Nephron progenitor cell (in vitro differentiated cells): ENCODE results near the gene HSBP1.

ENCODE experiments used
- DNase-seq: peaks from one replicate; pipeline ENCODE4 v3.0.0; 2021
- H3K27ac Mint-ChIP-seq: 2 replicates; pipeline ENCODE4 v1.8.0; 2021; ENCODE audit warnings: mild to moderate bottlenecking, moderate library complexity, mixed read lengths
- H3K27me3 Mint-ChIP-seq: 2 replicates; pipeline ENCODE4 v1.8.0; 2021; ENCODE audit warnings: mild to moderate bottlenecking, low read depth, mixed read lengths; ENCODE audit not compliant: poor library complexity
- H3K36me3 Mint-ChIP-seq: 2 replicates; pipeline ENCODE4 v1.8.0; 2021; ENCODE audit warnings: low read depth, mixed read lengths
- H3K4me1 Mint-ChIP-seq: 2 replicates; pipeline ENCODE4 v1.8.0; 2021; ENCODE audit warnings: mixed read lengths
- H3K4me3 Mint-ChIP-seq: 2 replicates; pipeline ENCODE4 v1.8.0; 2021; ENCODE audit warnings: mild to moderate bottlenecking, moderate library complexity, mixed read lengths
- H3K9me3 Mint-ChIP-seq: 2 replicates; pipeline ENCODE4 v1.8.0; 2021; ENCODE audit warnings: mild to moderate bottlenecking, moderate library complexity, mixed read lengths
- TF ChIP-seq, protein P1 (sequence below): fragments of 200-600 bp; sonication (generic); IDR thresholded peaks from 2 replicates; pipeline ENCODE4 v1.5.0; 2021; ENCODE audit warnings: antibody characterized with exemption

The HSBP1 gene

DNA sequence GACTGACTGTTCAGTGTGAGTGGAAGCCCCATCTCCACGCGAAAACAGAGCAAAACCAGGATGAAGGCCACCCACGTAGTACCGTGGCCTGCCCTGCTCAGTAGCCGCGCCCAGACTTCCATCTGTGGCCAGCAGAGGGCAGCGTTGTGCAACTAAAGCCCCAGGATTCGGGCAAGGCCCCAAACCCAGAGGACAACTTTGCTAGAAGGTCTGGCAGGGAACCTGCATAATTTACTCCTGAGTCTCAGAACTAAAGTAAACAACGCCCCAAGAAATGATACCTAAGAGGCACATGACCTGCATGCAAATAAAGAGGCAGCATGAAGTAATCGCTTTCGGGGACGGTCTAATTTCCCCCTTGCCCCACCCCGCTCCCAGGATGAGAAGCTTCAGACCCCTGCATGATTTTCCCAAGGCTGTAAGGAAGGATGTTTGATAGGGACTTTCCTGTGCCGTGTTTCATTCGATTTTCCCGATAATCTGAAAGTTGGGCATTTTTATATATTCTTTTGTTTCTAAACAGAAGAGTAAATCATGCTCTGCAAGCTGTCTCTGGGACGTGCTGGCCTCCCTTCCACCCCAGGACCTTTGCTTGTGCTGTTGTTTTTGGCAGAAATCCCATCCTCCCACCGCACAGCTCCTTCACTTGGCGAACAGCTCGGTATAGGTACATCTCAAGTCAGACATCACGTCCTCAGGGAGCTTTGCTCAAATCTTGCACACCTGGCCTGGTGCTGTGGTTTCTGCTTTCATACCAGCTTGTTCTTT is 18.6 kb downstream of the HSBP1 start:
- Mint-ChIP-seq H3K27ac (no peak overlapping the region), H3K4me3 (no peak overlapping the region), H3K4me1 (peaks cover 6% of the 10 kb centered on the region), H3K9me3 (no peaks in the 10 kb centered on the region), H3K27me3 (peaks cover 4% of the 10 kb centered on the region), H3K36me3 (no peaks in the 10 kb centered on the region)
- DNase-seq: peak; percentile 93
- TF ChIP-seq, protein P1, sequence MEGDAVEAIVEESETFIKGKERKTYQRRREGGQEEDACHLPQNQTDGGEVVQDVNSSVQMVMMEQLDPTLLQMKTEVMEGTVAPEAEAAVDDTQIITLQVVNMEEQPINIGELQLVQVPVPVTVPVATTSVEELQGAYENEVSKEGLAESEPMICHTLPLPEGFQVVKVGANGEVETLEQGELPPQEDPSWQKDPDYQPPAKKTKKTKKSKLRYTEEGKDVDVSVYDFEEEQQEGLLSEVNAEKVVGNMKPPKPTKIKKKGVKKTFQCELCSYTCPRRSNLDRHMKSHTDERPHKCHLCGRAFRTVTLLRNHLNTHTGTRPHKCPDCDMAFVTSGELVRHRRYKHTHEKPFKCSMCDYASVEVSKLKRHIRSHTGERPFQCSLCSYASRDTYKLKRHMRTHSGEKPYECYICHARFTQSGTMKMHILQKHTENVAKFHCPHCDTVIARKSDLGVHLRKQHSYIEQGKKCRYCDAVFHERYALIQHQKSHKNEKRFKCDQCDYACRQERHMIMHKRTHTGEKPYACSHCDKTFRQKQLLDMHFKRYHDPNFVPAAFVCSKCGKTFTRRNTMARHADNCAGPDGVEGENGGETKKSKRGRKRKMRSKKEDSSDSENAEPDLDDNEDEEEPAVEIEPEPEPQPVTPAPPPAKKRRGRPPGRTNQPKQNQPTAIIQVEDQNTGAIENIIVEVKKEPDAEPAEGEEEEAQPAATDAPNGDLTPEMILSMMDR: peak; percentile 94

DNA sequence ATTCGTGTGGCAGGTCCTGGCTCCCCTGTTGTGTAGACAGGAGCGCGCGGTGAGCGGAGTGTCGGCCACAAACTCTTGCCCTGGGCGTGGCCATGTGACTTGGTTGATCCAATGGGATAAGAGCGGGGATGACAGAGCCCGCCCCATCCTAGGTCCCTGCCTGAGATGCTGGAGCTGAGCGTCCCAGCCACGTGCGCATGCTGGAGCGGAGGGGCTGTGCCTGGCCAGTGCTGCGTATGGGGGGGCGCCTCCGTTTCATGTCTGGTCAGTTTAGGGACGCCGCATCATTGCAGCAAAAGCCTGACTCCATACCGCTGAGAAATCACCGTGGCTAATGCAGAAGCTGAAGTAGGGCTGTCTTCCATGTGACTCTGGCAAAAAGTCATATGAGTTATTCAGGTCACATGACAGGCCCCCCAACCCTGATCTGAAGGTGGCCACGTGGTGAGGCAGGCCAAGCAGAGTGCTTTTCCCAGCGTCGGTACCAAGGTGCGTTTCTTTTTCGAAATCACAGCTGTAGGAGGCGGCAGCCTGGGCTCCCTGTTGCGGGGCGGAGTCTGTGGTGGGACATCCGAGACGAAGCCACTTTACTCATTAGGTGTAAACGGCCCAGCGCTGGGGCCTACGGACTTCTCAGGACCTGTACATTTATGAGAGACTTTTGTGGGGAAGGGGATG is 22.5 kb downstream of the HSBP1 start:
- Mint-ChIP-seq H3K4me1 (peaks cover 15% of the 10 kb centered on the region), H3K36me3 (peaks cover 4% of the 10 kb centered on the region), H3K27me3 (no peaks in the 10 kb centered on the region), H3K4me3 (no peak overlapping the region), H3K9me3 (peaks cover 10% of the 10 kb centered on the region), H3K27ac (no peak overlapping the region)
- TF ChIP-seq, protein P1: no peak
- DNase-seq: no peak

DNA sequence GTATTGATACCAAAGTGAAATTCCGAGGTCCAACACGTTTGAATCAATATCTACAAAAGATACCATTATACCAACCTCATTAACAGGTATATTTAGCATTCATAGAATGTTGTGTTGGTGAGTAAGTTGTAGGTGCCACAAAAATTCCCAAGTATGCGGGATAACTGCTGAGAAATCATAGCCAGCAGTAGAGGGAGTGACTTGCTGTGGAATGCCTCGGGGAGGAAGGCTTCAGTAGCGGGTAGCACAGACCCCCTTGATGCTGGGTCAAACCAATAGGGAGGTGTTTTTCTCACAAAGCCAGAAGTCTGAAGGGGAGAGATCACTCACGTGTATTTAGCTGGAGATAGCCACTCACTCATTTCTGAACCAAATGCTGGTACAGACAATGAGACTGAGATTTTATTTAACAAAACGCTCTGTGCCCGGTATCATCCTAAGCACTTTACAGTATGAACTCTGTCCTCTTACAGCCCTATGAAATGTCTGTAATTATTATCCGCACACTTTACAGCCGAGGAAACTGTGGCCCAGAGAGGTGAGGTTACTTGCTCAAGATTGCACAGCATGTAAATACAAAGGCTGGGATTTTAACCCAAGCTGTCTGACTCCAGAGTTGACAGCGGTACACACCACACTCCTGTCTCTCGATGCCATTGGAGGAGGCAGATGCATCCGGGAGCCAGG is 23.1 kb downstream of the HSBP1 start:
- no peaks in the 10 kb centered on the region for H3K27me3 Mint-ChIP-seq
- peaks cover 4% of the 10 kb centered on the region for H3K36me3 Mint-ChIP-seq
- no peak overlapping the region for H3K27ac Mint-ChIP-seq
- no peak overlapping the region for H3K4me3 Mint-ChIP-seq
- DNase-seq: no peak
- TF ChIP-seq, protein P1: no peak
- H3K4me1 Mint-ChIP-seq: peaks cover 17% of the 10 kb centered on the region
- peaks cover 10% of the 10 kb centered on the region for H3K9me3 Mint-ChIP-seq

DNA sequence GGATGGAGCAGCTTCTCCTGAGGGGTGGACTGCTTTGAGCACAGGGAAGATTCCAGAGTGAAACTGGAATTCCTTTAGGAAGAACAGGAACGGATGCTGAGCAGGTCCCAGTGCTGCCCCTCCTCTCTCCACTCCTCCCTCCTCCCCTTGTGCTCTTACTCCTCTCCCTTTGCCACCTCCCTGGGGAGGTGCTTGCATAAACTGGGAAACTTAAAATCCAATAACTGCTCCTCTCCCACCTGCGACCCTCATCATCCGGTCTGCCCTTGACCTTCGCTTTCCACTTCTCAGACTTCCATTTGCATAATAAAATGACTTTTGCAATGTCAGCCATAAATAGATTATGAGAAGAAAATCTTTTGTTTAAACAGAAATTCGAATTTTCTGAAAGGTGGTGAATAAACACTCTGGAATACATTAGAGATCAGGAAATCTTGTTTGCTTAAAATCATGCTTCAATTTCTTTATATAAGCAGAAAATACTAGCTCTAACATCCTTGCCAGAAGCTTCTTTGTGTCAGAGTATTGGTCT is 23.7 kb downstream of the HSBP1 start:
- TF ChIP-seq, protein P1: no peak
- H3K9me3 Mint-ChIP-seq: peaks cover 10% of the 10 kb centered on the region
- H3K4me3 Mint-ChIP-seq: no peak overlapping the region
- peaks cover 2% of the 10 kb centered on the region for H3K27me3 Mint-ChIP-seq
- no peak overlapping the region for H3K27ac Mint-ChIP-seq
- H3K4me1 Mint-ChIP-seq: peaks cover 17% of the 10 kb centered on the region
- DNase-seq: no peak
- H3K36me3 Mint-ChIP-seq: peaks cover 4% of the 10 kb centered on the region

DNA sequence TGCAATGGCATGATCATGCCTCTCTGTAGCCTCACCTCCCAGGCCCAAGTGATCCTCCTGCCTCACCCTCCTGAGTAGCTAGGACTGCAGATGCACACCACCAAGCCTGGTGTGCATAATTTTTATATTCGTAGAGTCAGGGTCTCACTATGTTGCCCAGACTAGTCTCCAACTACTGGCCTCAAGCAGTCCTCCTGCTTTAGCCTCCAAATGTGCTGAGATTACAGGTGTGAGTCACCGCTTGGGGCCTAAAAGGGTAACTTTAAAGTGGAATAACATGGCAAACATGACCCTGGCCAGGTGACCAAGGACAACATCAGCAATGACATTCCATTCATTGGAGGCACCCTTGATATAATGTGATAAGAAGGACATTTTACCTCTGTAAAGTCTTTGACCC is 26.1 kb downstream of the HSBP1 start:
- peaks cover 3% of the 10 kb centered on the region for H3K27me3 Mint-ChIP-seq
- H3K4me3 Mint-ChIP-seq: no peak overlapping the region
- TF ChIP-seq, protein P1: no peak
- H3K4me1 Mint-ChIP-seq: peaks cover 17% of the 10 kb centered on the region
- H3K36me3 Mint-ChIP-seq: peaks cover 4% of the 10 kb centered on the region
- DNase-seq: no peak
- peaks cover 10% of the 10 kb centered on the region for H3K9me3 Mint-ChIP-seq
- no peak overlapping the region for H3K27ac Mint-ChIP-seq
